ENCODE data around the gene PSG7. TPM values are rescaled to one million over a fixed set of nuclear protein-coding genes. Genes with fewer than 3 reads are reported as not detected.

The PSG7 gene
- total RNA-seq, 2 experiments from 2014 or later = not detected

Other genes with a start within 250 kb of the PSG7 start
- not detected for gene PSG3, start 196.7 kb downstream of the PSG7 start, total RNA-seq
- not detected for gene PSG8, start 171.5 kb downstream of the PSG7 start, total RNA-seq
- gene PSG1, start 57.5 kb downstream of the PSG7 start, total RNA-seq = not detected
- gene PSG6, start 19.3 kb downstream of the PSG7 start, total RNA-seq = not detected
- not detected for gene PSG11, start 89.3 kb upstream of the PSG7 start, total RNA-seq
- not detected for gene PSG2, start 145.5 kb upstream of the PSG7 start, total RNA-seq
- gene PSG5, start 249.3 kb upstream of the PSG7 start, total RNA-seq = not detected